ENCODE data around the gene GSTO1.

The GSTO1 gene

DNA sequence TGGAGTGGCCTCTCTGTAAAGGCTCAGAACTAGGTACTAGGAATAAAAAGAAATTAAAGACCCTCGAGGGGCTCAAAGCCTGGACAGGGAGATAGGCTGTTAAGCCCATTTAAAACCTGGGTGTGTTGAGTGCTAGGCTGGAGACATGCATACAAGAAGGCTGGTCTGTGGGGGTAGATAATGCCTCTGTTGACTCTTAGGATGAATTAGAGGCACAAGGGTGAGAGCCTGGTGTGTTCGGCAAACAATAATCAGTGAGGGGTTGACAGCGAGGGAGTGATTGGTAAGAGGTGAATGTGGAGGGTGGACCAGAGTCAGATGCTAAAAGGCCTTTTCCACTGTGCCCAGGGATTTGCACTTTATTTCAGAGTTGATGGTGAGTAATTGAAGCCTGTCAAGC, 27.0 kb downstream of the GSTO1 start:
- Histone ChIP-seq H3K4me2 (ENCODE audit: low read length) (no peak overlapping the region), H3K27me3 (ENCODE audit: insufficient read depth, low read length) (no peaks in the 10 kb centered on the region), H2AFZ (ENCODE audit: insufficient read depth, low read length, poor library complexity) (no peak overlapping the region), H4K8ac (ENCODE audit: low read depth, low read length) (no peak overlapping the region), H3K27ac (ENCODE audit: low read depth, low read length) (no peak overlapping the region), H3K23ac (ENCODE audit: low read length) (no peak overlapping the region), H3K9me3 (ENCODE audit: insufficient read depth, low read depth, low read length) (no peaks in the 10 kb centered on the region), H4K91ac (ENCODE audit: low read depth, low read length) (no peak overlapping the region), H3K4me3 (ENCODE audit: low read depth, low read length) (no peak overlapping the region), H3K18ac (ENCODE audit: low read length) (no peak overlapping the region), H2BK5ac (ENCODE audit: low read depth, low read length, poor library complexity) (no peak overlapping the region), H3K9ac (ENCODE audit: low read length) (no peak overlapping the region), H3K4me1 (ENCODE audit: control insufficient read depth in 1 of 2, insufficient read depth in 2 of 2, low read length in 2 of 2) (no peaks in the 10 kb centered on the region), H3K4ac (ENCODE audit: low read depth, low read length) (no peak overlapping the region), H3K36me3 (ENCODE audit: control insufficient read depth in 1 of 2, insufficient read depth in 2 of 2, low read length in 2 of 2) (no peaks in the 10 kb centered on the region), H3K14ac (ENCODE audit: low read length) (no peak overlapping the region), H2BK120ac (ENCODE audit: insufficient read depth, low read length, poor library complexity) (no peak overlapping the region), H3K79me1 (ENCODE audit: low read length) (no peaks in the 10 kb centered on the region), H3K79me2 (ENCODE audit: control insufficient read depth, insufficient read depth, low read length, poor library complexity) (no peaks in the 10 kb centered on the region), H4K12ac (ENCODE audit: low read depth, low read length) (no peak overlapping the region), H2BK12ac (ENCODE audit: low read length) (no peak overlapping the region), H2AK5ac (ENCODE audit: low read length) (no peak overlapping the region)
- no peak for DNase-seq
- WGBS (ENCODE audit: extremely low coverage, insufficient coverage, insufficient read length) = no CpG with 5 or more reads among the region's 3 CpGs

GRCh38 chr10:104284846-104285245, 30.2 kb downstream of the GSTO1 start:
- DNase-seq = no peak
- Histone ChIP-seq H3K27ac (ENCODE audit: low read depth, low read length) (no peak overlapping the region), H2BK12ac (ENCODE audit: low read length) (no peak overlapping the region), H2BK5ac (ENCODE audit: low read depth, low read length, poor library complexity) (no peak overlapping the region), H3K14ac (ENCODE audit: low read length) (no peak overlapping the region), H3K79me1 (ENCODE audit: low read length) (no peaks in the 10 kb centered on the region), H3K27me3 (ENCODE audit: insufficient read depth, low read length) (no peaks in the 10 kb centered on the region), H3K36me3 (ENCODE audit: control insufficient read depth in 1 of 2, insufficient read depth in 2 of 2, low read length in 2 of 2) (no peaks in the 10 kb centered on the region), H3K23ac (ENCODE audit: low read length) (no peak overlapping the region), H3K79me2 (ENCODE audit: control insufficient read depth, insufficient read depth, low read length, poor library complexity) (no peaks in the 10 kb centered on the region), H3K4me1 (ENCODE audit: control insufficient read depth in 1 of 2, insufficient read depth in 2 of 2, low read length in 2 of 2) (no peaks in the 10 kb centered on the region), H4K12ac (ENCODE audit: low read depth, low read length) (no peak overlapping the region), H3K4me3 (ENCODE audit: low read depth, low read length) (no peak overlapping the region), H4K8ac (ENCODE audit: low read depth, low read length) (no peak overlapping the region), H4K91ac (ENCODE audit: low read depth, low read length) (no peak overlapping the region), H3K4ac (ENCODE audit: low read depth, low read length) (no peak overlapping the region), H2BK120ac (ENCODE audit: insufficient read depth, low read length, poor library complexity) (no peak overlapping the region), H3K4me2 (ENCODE audit: low read length) (no peak overlapping the region), H3K18ac (ENCODE audit: low read length) (no peak overlapping the region), H2AK5ac (ENCODE audit: low read length) (no peak overlapping the region), H3K9ac (ENCODE audit: low read length) (no peak overlapping the region), H2AFZ (ENCODE audit: insufficient read depth, low read length, poor library complexity) (no peak overlapping the region), H3K9me3 (ENCODE audit: insufficient read depth, low read depth, low read length) (no peaks in the 10 kb centered on the region)
- WGBS (ENCODE audit: extremely low coverage, insufficient coverage, insufficient read length) = no CpG with 5 or more reads among the region's 7 CpGs

- Histone ChIP-seq H3K23ac (ENCODE audit: low read length) (no peak overlapping the region), H3K4ac (ENCODE audit: low read depth, low read length) (no peak overlapping the region), H3K9ac (ENCODE audit: low read length) (no peak overlapping the region), H4K12ac (ENCODE audit: low read depth, low read length) (no peak overlapping the region), H3K79me1 (ENCODE audit: low read length) (no peaks in the 10 kb centered on the region), H4K8ac (ENCODE audit: low read depth, low read length) (no peak overlapping the region), H3K18ac (ENCODE audit: low read length) (no peak overlapping the region), H2AK5ac (ENCODE audit: low read length) (no peak overlapping the region), H3K14ac (ENCODE audit: low read length) (no peak overlapping the region), H2BK5ac (ENCODE audit: low read depth, low read length, poor library complexity) (no peak overlapping the region), H3K27ac (ENCODE audit: low read depth, low read length) (no peak overlapping the region), H3K4me1 (ENCODE audit: control insufficient read depth in 1 of 2, insufficient read depth in 2 of 2, low read length in 2 of 2) (no peaks in the 10 kb centered on the region), H4K91ac (ENCODE audit: low read depth, low read length) (no peak overlapping the region), H3K4me3 (ENCODE audit: low read depth, low read length) (no peak overlapping the region), H3K27me3 (ENCODE audit: insufficient read depth, low read length) (no peaks in the 10 kb centered on the region), H2AFZ (ENCODE audit: insufficient read depth, low read length, poor library complexity) (no peak overlapping the region), H3K36me3 (ENCODE audit: control insufficient read depth in 1 of 2, insufficient read depth in 2 of 2, low read length in 2 of 2) (no peaks in the 10 kb centered on the region), H2BK12ac (ENCODE audit: low read length) (no peak overlapping the region), H2BK120ac (ENCODE audit: insufficient read depth, low read length, poor library complexity) (no peak overlapping the region), H3K9me3 (ENCODE audit: insufficient read depth, low read depth, low read length) (no peaks in the 10 kb centered on the region), H3K79me2 (ENCODE audit: control insufficient read depth, insufficient read depth, low read length, poor library complexity) (no peaks in the 10 kb centered on the region), H3K4me2 (ENCODE audit: low read length) (no peak overlapping the region)
- no peak for DNase-seq
- no CpG with 5 or more reads among the region's 2 CpGs for WGBS (ENCODE audit: extremely low coverage, insufficient coverage, insufficient read length)
Measured at GRCh38 chr10:104286939-104287338, 32.2 kb downstream of the GSTO1 start.

DNA sequence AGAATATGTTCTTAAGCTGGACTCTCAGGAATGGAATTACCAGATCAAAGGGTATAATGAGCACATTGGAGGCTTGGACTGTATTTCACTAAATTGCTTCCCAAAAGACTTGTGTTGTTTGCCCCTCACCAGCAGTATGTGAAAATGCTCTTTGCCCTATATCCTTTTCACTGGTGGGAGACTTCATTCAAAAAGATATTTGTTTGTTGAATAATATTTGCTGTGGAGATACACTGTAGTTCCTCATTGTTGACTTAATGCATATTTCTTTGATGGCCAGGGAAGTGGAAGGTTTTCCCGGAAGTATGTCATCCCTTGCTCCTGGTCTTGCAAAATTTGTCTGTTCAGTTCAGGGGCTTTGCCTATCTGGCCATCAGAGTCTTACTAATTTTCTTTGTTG, 33.7 kb downstream of the GSTO1 start:
- Histone ChIP-seq H3K79me1 (ENCODE audit: low read length) (no peaks in the 10 kb centered on the region), H3K4me2 (ENCODE audit: low read length) (no peak overlapping the region), H2BK12ac (ENCODE audit: low read length) (no peak overlapping the region), H3K23ac (ENCODE audit: low read length) (no peak overlapping the region), H2BK5ac (ENCODE audit: low read depth, low read length, poor library complexity) (no peak overlapping the region), H3K79me2 (ENCODE audit: control insufficient read depth, insufficient read depth, low read length, poor library complexity) (no peaks in the 10 kb centered on the region), H3K4ac (ENCODE audit: low read depth, low read length) (no peak overlapping the region), H4K12ac (ENCODE audit: low read depth, low read length) (no peak overlapping the region), H3K27ac (ENCODE audit: low read depth, low read length) (no peak overlapping the region), H3K4me3 (ENCODE audit: low read depth, low read length) (no peak overlapping the region), H3K14ac (ENCODE audit: low read length) (no peak overlapping the region), H3K4me1 (ENCODE audit: control insufficient read depth in 1 of 2, insufficient read depth in 2 of 2, low read length in 2 of 2) (no peaks in the 10 kb centered on the region), H3K9ac (ENCODE audit: low read length) (no peak overlapping the region), H3K18ac (ENCODE audit: low read length) (no peak overlapping the region), H3K36me3 (ENCODE audit: control insufficient read depth in 1 of 2, insufficient read depth in 2 of 2, low read length in 2 of 2) (no peaks in the 10 kb centered on the region), H4K91ac (ENCODE audit: low read depth, low read length) (no peak overlapping the region), H3K9me3 (ENCODE audit: insufficient read depth, low read depth, low read length) (no peaks in the 10 kb centered on the region), H2BK120ac (ENCODE audit: insufficient read depth, low read length, poor library complexity) (no peak overlapping the region), H2AFZ (ENCODE audit: insufficient read depth, low read length, poor library complexity) (no peak overlapping the region), H2AK5ac (ENCODE audit: low read length) (no peak overlapping the region), H4K8ac (ENCODE audit: low read depth, low read length) (no peak overlapping the region), H3K27me3 (ENCODE audit: insufficient read depth, low read length) (no peaks in the 10 kb centered on the region)
- peak in 1 of 2 donors; percentile 16 for DNase-seq
- no CpG with 5 or more reads among the region's 1 CpG for WGBS (ENCODE audit: extremely low coverage, insufficient coverage, insufficient read length)
